DMS79 treated with DMSO at 0.1 percent for 48 hours (cell line): ENCODE data around the gene CHM.
"Not testable (repeated sequence)": the region's sequence is repeated elsewhere in the genome, so short reads cannot be mapped to it uniquely, and the experiment has no call there.

ENCODE experiments used
- DNase-seq: peaks from one replicate; lab custom pipeline; 2025; lab: John Stamatoyannopoulos, UW

The CHM gene

DNA sequence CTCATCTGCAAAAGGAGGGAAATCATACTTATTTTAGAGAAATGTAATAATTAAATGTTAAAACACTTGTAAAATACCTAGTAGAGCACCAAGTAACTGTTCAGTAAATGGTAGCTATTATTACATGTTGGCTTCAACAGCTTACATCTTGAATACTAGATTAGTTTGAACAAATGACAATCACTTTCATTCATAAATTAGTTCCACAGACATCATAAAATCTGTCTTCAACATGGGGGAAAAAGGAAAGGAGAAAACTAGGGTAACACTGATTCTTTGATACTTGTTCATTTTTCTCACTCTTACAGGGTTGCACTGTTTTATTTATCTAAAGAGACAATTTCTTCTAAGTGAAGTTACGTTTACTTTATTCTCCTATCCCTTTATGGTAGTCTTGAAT lies 51.7 kb downstream of the CHM start:
- no peak for DNase-seq

DNA sequence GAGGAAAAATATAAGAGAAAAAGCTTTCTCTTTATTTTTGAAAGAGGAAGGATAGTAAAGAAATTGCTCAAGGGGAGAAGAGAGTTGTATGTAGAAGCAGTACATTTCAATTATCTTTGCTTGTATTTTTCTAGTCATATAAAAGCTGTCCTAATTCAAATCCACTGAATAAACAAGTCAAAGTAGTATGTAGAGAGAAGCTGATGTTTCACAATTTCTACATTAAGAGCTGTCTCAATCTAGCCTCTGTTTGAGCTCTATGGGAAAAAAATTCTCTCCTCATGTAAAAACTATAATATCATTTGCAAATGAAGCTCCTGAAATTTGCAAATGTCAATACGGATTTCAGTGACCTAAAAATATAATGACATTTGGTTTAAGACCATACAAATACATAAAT lies 52.6 kb downstream of the CHM start:
- no peak for DNase-seq

DNA sequence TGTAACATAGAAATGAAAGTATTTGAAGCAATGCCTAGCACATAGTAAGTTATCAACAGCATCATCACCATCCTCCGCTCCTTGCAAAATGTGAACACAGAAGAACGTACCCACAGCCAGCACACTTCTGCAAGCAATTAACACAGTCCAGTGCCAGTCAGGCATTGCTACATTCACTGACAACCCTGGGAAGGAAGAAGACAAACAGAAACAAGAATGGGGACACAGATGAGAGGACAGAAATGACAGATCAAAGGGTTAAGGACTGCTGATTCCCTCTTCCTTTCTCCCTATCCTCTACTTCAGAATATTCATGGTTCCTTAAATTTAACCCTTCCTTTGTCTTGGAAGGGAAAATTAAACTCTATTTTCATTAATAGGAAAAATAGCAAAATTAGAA lies 53.1 kb downstream of the CHM start:
- no peak for DNase-seq

DNA sequence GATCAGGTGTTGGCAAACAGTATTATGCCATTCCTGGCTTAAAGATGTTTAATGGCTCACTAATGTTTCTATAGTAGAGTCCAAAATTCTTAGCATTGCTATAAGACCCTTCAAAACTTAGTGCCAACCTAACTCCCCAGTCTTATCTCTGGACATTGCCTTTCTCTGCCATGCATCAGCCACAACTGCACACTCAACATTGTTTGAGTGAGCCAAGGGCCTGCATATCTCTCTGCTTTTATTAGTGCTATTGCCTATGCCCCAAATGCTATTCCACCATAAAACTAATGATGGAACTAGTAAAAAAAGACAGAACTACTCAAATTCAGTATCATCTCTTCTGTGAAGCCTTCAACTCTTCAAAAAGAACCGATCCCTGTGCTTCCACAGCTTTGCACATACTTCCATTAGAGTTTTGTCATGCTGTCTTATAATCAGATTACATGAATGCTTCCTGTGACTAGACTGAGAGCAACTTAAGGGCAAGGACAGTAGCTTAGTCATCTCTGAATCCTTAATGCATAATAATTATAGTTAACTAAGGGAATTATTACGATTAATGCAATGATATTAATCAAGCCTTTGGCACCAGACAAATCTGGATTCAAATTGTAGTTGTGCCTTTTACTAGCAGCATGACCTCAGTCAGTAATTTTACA lies 53.7 kb downstream of the CHM start:
- no peak for DNase-seq

DNA sequence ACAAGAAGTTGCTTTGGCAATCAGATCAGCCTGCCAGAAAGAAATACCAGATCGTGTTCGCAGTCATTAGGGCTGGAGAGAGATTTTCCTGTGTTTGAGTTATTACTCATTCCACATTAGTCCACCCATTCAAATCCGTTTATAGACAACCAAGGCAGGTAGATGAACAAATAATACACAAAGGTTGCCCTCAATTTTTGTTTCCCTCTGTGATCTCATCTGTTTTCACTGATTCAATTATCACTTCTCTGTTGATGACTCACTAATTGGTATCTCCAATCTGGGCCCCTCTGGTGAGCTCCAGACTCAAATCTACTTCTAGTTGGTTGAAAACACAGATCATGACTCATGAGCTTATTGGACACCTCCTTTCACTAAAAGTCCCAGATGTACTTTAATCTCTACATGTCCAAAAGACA lies 54.5 kb downstream of the CHM start:
- no peak for DNase-seq

DNA sequence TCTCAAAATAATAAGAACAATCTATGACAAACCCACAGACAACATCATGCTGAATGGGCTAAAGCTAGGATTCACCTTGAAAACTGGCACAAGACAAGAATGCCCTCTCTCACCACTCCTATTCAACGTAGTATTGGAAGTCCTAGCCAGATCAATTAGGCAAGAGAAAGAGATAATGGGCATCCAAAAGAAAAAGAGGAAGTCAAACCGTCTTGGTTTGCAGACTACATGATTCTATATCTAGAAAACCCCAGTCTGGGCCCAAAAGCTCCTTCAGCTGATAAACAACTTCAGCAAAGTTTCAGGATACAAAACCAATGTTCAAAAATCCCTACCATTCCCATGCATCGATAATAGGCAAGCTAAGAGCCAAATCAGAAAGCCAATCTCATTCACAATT lies 59.0 kb downstream of the CHM start:
- DNase-seq: no peak

DNA sequence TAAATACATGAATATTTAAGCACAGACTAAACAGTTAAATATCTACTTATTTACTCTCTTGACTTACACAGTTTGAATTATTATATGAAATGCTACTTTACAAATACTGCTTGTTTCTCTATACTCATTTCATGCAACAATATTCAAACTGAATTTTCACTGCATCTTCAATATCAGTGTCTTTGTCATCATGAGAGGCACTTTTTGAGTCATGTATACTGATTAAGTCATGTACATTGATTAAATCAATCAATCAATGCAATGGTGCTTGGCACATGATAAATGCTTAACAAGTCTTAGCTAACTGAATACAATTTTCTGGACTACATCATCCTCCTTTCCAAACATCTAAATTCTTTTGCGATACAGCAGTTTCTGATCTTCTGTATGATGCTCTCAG lies 67.1 kb downstream of the CHM start:
- DNase-seq: no peak

DNA sequence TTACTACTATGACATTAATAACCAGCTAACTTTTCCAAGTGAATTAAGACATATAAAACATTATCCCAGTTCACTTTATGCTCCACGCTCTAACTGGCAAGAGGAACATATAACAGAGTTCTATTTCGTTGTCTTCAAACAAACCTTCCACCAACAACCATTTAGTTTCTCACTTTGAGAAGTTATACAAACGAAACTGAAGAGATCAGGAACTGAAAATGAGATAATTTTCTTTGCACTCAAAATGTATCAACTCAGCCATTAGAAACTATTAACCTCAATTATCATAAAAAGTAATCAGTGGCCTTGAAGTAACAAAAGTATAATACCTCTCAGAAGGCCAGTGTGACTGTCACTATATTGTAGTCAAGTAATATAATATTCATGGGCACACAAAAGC lies 70.1 kb downstream of the CHM start:
- no peak for DNase-seq

DNA sequence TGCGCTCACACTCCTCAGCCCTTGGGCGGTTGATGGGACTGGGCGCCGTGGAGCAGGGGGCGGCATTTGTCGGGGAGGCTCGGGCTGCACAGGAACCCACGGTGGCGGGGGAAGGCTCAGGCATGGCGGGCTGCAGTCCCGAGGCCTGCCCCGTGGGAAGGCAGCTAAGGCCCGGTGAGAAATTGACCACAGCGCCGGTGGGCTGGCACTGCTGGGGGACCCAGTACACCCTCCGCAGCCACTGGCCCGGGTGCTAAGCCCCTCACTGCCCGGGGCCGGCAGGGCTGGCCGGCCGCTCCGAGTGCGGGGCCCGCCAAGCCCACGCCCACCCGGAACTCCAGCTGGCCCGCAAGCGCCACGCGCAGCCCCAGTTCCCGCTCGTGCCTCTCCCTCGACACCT lies 75.0 kb downstream of the CHM start:
- DNase-seq: not testable (repeated sequence)

DNA sequence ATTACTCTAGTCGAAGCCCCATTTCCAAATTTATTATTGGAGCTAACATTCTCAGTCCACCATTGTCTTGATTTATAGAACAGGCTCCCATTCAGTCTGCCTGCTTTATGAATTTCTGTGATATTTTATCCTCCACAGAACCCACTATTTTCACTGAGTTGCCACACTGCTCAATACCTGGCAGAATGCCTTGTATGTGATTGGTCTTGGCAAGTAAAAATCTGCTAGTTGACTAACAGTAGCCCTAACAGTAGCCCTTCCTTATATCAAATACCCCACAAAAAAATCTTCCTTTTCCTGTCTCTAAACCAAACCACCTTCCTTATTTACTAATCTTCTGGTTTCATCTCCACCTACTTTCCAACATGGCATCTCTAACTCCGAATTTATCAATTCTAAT lies 82.6 kb downstream of the CHM start:
- DNase-seq: no peak

DNA sequence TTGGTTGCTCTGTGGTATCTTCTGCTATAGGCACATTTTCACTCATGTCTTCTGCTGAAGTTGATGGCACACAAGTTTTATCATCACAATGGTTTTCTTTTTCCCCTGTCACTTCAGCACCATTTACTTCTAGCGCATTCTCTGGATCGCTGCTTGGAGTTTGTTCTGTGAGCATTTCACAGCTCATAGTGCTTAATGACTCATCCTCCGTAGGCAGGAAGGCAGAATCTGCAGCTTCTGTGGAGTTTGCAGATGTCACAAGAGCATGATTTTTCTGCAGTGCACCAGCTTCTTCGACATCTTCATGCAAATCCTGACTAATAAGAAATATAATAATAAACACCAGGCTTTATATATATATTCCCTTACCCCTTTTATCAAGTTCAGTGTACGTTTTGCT lies 83.6 kb downstream of the CHM start:
- no peak for DNase-seq

DNA sequence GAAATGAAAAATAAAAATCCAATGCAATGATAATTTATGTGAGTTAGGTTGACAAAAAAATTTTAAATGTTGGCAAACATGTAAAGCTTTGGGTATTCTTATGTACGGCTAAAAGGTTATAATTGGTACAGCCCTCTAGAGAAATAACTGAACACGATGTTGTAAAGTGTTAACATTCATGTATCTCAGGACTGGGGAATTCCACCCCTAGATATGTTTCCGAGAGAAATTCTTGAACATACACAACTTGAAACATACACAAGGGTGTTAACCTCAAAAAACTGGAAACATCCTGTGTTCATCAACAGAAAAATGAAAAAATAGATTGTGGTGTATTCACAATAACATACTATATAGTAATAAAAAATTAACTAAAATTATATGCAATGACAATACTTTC lies 91.8 kb downstream of the CHM start:
- no peak for DNase-seq

DNA sequence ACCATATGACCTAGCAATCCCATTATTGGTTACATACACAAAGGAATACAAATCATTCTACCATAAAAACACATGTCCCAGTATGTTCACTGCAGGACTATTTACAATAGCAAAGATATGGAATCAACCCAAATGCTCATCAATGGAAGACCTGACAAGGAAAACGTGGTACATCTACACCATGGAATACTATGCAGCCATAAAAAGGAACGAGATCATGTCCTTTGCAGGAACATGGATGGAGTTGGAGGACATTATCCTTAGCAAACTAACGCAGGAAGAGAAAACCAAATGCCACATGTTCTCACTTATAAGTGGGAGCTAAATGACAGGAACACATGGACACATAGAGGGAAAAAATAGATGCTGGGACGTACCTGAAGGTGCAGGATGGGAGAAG lies 102.6 kb downstream of the CHM start:
- not testable (repeated sequence) for DNase-seq

DNA sequence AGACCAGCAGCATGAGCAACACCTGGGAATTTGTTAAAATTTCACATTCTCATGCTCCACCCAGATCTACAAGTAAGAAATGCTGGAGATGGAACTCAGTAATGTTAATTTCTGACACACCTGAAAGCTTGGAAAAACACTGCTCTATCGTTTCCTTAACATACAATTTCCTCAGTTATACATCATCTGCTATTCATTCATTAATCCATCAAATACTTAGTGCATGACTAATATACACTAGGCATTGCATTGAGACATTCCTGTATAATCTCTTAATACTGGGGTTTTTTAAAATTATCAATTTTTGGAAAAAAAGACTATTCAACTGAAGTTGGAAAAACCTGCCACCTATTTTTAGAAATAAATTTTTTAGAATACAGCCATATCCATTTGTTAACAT lies 106.1 kb downstream of the CHM start:
- DNase-seq: no peak

DNA sequence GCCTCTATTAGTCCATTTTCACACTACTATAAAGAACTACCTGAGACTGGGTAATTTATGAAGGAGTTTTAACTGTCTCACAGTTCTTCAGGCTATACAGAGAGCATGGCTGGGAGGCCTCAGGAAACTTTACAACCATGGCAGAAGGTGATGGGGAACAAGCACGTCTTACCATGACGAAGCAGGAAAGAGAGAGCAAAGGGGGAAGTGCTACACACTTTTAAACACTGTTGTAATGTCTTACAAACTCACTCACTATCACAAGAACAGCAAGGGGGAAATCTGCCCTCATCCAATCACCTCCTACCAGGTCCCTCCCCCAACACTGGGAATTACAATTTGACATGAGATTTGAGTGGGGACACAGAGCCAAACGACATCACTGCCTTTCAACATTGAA lies 107.4 kb downstream of the CHM start:
- not testable (repeated sequence) for DNase-seq

DNA sequence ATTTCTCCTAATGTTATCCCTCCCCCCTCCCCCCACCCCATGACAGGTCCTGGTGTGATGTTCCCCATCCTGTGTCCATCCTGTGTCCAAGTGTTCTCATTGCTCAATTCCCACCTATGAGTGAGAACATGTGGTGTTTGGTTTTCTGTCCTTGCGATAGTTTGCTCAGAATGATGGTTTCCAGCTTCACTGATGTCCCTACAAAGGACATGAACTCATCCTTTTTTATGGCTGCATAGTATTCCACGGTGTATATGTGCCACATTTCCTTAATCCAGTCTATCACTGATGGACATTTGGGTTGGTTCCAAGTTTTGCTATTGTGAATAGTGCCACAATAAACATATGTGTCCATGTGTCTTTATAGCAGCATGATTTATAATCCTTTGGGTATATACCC lies 113.0 kb downstream of the CHM start:
- not testable (repeated sequence) for DNase-seq

DNA sequence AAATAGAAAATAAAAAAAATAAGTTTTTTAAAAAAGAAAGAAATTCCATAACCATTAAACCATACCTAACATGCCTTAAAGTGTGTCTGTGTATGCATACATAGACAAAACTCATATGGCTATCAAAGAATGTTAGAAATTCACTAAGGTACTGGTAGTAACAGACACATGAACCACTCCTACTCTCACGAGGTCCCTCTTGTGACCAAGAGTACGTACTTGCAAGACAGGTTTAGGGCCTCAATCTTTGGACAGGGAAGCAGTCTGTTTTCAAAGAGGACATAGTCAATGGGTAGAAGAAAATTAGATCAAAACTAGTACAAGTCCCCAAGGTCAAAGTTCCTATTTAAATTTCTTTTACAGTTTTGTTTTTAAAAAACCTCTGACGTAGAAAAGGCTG lies 117.3 kb downstream of the CHM start:
- DNase-seq: no peak

DNA sequence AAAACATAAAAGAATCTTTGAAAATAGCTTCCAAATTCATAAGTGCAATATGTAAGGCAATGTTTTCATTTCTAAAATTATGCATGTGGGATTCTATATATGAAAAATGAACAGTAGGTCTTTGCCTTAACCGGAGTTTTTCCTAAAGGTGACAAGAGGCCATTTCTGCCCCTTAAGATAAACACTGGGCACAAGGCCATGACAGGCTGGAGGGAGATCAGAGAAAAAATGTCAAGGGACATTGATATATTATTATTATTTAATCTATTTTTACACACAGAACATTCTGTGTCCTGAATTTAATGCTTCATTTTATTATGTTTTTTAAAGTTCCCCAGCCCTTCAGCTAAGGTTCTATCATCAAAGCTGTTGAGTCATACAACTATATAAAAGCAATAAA lies 118.8 kb downstream of the CHM start:
- no peak for DNase-seq

DNA sequence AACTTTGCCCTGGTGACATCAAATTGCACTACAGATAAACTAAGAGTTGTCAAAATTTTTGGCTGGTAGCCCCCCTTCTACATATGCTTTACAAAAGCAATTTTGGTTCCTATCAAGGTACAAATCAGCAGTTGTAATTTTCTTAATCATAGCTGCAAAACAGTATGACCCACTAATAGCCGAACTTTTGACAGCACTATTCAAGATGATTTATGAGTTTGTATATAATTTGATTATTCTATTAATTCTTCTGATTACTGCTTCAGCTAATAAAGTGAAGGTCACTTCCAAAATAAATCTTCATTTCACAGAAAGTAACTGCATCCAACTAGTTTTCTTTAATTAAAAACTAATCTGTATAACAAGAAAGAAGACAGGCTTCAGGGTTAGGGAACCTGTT lies 119.6 kb downstream of the CHM start:
- no peak for DNase-seq

DNA sequence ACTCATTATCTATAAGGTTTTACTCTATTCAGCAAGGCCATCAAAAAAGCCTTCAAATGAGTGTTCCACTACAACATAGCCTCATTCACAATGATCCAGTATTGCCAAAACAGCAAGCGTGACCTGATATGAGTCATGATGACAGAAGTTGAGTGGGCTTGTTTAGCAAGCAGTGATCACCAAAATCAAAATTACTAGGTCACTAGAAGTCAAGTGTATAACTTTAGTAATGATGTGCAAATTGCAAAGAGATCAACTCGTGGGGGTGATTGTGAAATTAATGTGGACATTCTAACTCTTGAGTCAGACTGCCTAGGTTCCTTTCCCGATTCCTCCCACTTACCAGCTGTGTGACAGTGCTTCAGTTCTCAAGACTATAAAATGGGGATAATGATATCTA lies 124.5 kb downstream of the CHM start:
- DNase-seq: no peak

DNA sequence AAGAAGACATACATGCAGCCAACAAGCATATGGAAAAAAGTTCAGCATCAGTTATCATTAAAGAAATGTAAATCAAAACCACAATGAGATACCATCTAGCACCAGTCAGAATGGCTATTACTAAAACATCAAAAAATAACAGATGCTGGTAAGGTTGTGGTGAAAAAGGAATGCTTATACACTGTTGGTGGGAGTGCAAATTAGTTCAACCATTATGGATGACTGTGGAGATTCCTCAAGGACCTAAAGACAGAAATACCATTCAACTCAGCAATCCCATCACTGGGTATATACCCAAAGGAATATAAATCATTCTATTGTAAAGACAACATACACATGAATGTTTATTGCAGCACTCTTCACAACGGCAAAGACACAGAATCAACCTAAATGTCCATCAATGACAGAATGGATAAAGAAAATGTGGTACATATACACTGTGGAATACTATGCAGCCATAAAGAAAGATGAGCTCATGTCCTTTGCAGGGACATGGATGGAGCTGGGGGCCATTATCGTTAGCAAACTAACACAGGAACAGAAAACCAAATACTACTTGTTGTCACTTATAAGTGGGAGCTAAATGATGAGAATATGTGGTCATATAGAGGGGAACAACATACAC lies 130.6 kb downstream of the CHM start:
- DNase-seq: not testable (repeated sequence)

DNA sequence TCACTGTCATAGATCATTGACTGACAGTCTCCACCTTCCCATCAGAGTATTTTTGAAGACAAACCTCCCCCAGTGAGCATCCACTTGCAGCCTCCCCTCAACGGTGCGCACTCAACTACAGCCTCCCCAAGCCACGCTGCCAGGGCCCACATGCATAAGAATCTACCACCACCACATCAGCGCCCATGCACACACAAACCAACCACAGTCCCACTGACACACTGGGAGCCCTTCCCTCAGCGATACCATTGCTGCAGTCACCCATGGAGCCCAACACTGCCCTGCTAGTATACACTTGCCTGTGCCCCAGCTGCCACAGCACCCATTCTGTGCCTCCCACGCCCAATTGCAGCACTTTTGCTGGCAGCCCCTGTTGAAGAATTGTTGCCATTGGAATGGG lies 132.9 kb downstream of the CHM start:
- no peak for DNase-seq

DNA sequence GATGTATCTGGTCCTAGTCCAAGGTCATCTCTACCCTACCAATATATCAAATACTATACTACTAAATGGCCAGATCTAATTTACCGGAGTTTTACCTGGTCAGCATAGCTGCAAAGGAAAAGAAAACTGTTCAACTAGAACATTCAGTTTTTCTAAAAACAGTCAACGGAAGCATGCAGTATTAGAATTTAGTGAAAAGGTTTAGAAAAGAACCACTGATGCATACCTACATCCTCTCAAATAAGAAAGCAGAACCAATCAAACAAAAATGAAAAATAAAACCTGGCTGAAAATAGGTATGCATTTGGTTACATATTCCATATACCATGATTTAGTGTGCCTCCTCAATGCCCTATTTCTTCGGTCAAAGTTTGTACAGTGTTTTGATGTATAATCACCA lies 140.0 kb downstream of the CHM start:
- no peak for DNase-seq

DNA sequence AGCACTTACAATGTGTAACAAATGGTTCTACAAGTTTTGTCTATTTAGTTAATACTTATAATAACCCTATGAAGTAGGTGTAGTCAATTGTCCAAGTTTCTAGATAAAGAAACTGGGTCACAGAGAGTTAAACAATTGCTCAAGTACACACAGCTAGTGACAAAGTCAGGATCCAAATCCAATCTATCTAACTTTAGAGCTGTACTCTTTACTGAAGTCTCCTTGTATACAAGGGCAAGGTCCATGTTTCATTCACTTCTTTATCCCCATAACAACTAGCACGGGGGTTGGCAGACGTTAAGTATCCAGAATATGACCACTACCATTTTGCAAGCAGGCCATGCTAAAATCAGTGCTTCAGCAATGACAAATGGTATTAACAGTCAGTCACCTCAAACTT lies 141.0 kb downstream of the CHM start:
- no peak for DNase-seq
